Measurements from ENCODE around the gene UPF1. TPM values are rescaled to one million over a fixed set of nuclear protein-coding genes. Genes with fewer than 3 reads are reported as not detected.
A peak's percentile ranks its signal among the peaks of the same experiment; 100 is the strongest.

Gene UPF1
- total RNA-seq, 1 donor from 2014 or later = 46.3 TPM

- TF ChIP-seq, protein P1, sequence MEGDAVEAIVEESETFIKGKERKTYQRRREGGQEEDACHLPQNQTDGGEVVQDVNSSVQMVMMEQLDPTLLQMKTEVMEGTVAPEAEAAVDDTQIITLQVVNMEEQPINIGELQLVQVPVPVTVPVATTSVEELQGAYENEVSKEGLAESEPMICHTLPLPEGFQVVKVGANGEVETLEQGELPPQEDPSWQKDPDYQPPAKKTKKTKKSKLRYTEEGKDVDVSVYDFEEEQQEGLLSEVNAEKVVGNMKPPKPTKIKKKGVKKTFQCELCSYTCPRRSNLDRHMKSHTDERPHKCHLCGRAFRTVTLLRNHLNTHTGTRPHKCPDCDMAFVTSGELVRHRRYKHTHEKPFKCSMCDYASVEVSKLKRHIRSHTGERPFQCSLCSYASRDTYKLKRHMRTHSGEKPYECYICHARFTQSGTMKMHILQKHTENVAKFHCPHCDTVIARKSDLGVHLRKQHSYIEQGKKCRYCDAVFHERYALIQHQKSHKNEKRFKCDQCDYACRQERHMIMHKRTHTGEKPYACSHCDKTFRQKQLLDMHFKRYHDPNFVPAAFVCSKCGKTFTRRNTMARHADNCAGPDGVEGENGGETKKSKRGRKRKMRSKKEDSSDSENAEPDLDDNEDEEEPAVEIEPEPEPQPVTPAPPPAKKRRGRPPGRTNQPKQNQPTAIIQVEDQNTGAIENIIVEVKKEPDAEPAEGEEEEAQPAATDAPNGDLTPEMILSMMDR (IDR thresholded peaks at IDR 0.05; ENCODE audit: partially characterized antibody, unreplicated experiment) = no peak
- Mint-ChIP-seq H3K9me3 (ENCODE audit: unreplicated experiment) (peaks cover 10% of the 10 kb centered on the region), H3K27ac (ENCODE audit: unreplicated experiment) (no peak overlapping the region), H3K4me3 (ENCODE audit: unreplicated experiment) (no peak overlapping the region), H3K27me3 (ENCODE audit: unreplicated experiment) (peaks cover 15% of the 10 kb centered on the region), H3K4me1 (ENCODE audit: low read depth, unreplicated experiment) (peaks cover 5% of the 10 kb centered on the region), H3K36me3 (ENCODE audit: unreplicated experiment) (peaks cover 6% of the 10 kb centered on the region)
- DNase-seq = no peak
Measured at GRCh38 chr19:18869781-18870530, 38.2 kb downstream of the UPF1 start.

- H3K9me3 Mint-ChIP-seq (ENCODE audit: unreplicated experiment) = peaks cover 10% of the 10 kb centered on the region
- TF ChIP-seq, protein P1 (IDR thresholded peaks at IDR 0.05; ENCODE audit: partially characterized antibody, unreplicated experiment) = no peak
- peaks cover 5% of the 10 kb centered on the region for H3K4me1 Mint-ChIP-seq (ENCODE audit: low read depth, unreplicated experiment)
- H3K36me3 Mint-ChIP-seq (ENCODE audit: unreplicated experiment) = peaks cover 10% of the 10 kb centered on the region
- H3K4me3 Mint-ChIP-seq (ENCODE audit: unreplicated experiment) = no peak overlapping the region
- DNase-seq = no peak
- H3K27ac Mint-ChIP-seq (ENCODE audit: unreplicated experiment) = no peak overlapping the region
- H3K27me3 Mint-ChIP-seq (ENCODE audit: unreplicated experiment) = peaks cover 15% of the 10 kb centered on the region
Measured at GRCh38 chr19:18870531-18871172, 38.9 kb downstream of the UPF1 start.

GRCh38 chr19:18871543-18871942 is 39.8 kb downstream of the UPF1 start:
- peaks cover 11% of the 10 kb centered on the region for H3K36me3 Mint-ChIP-seq (ENCODE audit: unreplicated experiment)
- peaks cover 15% of the 10 kb centered on the region for H3K27me3 Mint-ChIP-seq (ENCODE audit: unreplicated experiment)
- no peak overlapping the region for H3K4me3 Mint-ChIP-seq (ENCODE audit: unreplicated experiment)
- peaks cover 12% of the 10 kb centered on the region for H3K9me3 Mint-ChIP-seq (ENCODE audit: unreplicated experiment)
- no peak for DNase-seq
- peaks cover 4% of the 10 kb centered on the region for H3K4me1 Mint-ChIP-seq (ENCODE audit: low read depth, unreplicated experiment)
- TF ChIP-seq, protein P1 (IDR thresholded peaks at IDR 0.05; ENCODE audit: partially characterized antibody, unreplicated experiment) = no peak
- peak overlapping the region; percentile 9 for H3K27ac Mint-ChIP-seq (ENCODE audit: unreplicated experiment)

- peaks cover 24% of the 10 kb centered on the region for H3K36me3 Mint-ChIP-seq (ENCODE audit: unreplicated experiment)
- H3K4me1 Mint-ChIP-seq (ENCODE audit: low read depth, unreplicated experiment) = peaks cover 4% of the 10 kb centered on the region
- DNase-seq = no peak
- TF ChIP-seq, protein P1 (IDR thresholded peaks at IDR 0.05; ENCODE audit: partially characterized antibody, unreplicated experiment) = no peak
- no peak overlapping the region for H3K27ac Mint-ChIP-seq (ENCODE audit: unreplicated experiment)
- H3K9me3 Mint-ChIP-seq (ENCODE audit: unreplicated experiment) = peaks cover 5% of the 10 kb centered on the region
- peaks cover 10% of the 10 kb centered on the region for H3K27me3 Mint-ChIP-seq (ENCODE audit: unreplicated experiment)
- H3K4me3 Mint-ChIP-seq (ENCODE audit: unreplicated experiment) = no peak overlapping the region
Measured at GRCh38 chr19:18875726-18876125, 44.0 kb downstream of the UPF1 start.

GRCh38 chr19:18876865-18877264 is 45.1 kb downstream of the UPF1 start:
- Mint-ChIP-seq H3K27ac (ENCODE audit: unreplicated experiment) (no peak overlapping the region), H3K36me3 (ENCODE audit: unreplicated experiment) (peaks cover 24% of the 10 kb centered on the region), H3K4me3 (ENCODE audit: unreplicated experiment) (no peak overlapping the region), H3K9me3 (ENCODE audit: unreplicated experiment) (peaks cover 6% of the 10 kb centered on the region), H3K4me1 (ENCODE audit: low read depth, unreplicated experiment) (no peaks in the 10 kb centered on the region), H3K27me3 (ENCODE audit: unreplicated experiment) (peaks cover 5% of the 10 kb centered on the region)
- no peak for DNase-seq
- TF ChIP-seq, protein P1 (IDR thresholded peaks at IDR 0.05; ENCODE audit: partially characterized antibody, unreplicated experiment) = no peak

Data from glutamatergic neuron (in vitro differentiated cells).